ENCODE results near the gene PRR5L.
A peak's percentile ranks its signal among the peaks of the same experiment; 100 is the strongest.
"Not testable (repeated sequence)": the region's sequence is repeated elsewhere in the genome, so short reads cannot be mapped to it uniquely, and the experiment has no call there.

The PRR5L gene

DNA sequence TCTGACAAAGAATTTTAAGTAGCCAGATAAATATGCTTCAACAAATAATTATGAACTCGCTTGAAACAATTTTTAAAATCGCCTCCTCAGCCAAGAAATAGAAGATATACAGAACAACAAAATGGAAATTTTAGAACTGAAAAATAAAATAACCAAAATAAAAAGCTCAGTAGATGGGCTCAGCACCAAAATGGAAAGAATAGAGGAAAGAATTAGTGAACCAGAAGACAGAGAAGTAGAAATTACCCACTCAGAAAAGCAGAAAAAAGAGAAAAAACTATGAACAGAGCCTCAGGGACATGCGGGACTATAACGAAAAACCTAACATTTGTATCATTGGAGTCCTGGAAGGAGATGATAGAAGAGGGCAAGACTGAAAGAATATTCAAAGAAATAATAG, 14.2 kb upstream of the PRR5L start:
- DNase-seq: no peak

DNA sequence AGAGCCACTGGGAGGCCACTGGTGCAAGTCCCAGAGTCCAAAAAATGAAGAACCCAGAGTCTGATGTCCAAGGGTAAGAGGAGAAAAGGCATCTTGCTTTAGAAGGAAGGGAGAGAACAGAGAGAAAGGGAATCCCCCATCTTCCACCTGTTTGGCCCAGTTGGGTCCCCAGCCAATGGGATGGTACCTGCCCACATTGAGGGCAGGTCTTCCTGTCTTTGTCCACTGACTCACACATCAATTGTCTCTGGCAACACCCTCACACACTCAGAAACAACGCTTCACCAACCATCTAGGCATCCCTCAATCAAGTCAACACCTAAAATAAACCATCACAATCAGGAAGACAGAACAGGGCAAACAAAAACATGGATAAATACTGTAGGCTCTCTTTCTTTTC, 13.2 kb upstream of the PRR5L start:
- DNase-seq: no peak

DNA sequence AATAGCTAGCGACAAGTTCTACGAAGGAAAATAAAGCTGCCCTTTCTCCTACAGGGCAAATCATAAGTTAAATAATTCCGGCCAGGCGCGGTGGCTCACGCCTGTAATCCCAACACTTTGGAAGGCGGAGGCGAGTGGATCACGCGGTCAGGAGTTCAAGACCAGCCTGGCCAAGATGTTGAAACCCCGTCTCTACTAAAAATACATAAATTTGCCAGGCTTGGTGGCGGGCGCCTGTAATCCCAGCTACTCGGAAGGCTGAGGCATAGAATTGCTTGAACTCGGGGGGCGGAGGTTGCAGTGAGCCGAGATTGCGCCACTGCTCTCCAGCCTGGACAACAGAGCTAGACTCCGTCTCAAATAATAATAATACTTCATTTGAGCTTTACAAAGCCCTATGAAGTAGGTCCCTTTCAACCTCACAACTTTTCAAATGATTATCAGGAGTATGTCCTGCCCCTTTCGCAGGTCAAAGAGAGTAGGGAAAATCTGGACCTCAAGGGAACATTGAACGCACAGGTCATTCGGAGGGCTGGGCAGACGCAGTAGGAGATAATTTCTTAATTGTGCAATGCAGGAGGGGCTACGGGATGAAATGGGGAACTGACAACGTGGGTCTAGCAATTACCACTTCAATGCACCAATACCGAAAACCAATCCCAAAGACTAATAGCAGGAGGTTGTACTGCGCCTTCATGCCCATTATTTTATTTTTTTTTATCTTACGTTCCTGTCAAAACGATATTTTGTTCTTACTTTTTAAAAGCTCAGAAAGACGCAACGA, 7.5 kb upstream of the PRR5L start:
- DNase-seq: no peak

DNA sequence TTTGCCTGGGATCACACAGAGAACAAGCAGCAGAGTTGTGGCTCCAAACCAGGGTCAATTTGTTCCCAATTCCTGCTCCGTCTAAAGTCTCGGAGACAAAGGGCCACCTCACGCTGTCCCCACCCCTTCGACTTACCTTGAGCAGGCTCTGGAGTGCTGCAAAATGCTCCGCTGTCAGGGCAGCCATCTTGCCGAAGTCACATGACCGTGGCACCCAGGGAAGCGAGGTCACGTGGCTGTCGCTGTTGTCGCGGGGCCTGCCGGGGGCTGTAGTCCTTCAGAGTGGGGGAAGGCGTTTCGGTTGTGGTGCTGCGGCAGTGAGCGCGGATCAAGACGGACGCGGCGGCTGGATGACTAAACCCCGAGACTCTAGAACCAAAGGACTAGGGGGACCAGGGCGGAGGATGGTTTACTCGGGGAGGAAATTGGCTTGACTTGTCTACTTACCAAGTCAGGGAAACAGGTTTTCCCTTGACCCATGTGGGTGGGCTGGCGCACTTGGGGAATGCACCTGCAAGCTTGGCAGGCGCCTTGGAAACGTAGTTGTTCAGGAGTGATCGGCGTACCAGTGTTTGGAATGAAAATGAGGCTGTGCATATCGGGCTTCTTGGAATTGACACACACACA, 6.7 kb upstream of the PRR5L start, which contains the start of gene COMMD9:
Gene COMMD9 (minus strand): TSS at position 199 of the 627 bp plus-strand sequence. CDS start 12 bp downstream, at position 187.
- peak; percentile 95 for DNase-seq

DNA sequence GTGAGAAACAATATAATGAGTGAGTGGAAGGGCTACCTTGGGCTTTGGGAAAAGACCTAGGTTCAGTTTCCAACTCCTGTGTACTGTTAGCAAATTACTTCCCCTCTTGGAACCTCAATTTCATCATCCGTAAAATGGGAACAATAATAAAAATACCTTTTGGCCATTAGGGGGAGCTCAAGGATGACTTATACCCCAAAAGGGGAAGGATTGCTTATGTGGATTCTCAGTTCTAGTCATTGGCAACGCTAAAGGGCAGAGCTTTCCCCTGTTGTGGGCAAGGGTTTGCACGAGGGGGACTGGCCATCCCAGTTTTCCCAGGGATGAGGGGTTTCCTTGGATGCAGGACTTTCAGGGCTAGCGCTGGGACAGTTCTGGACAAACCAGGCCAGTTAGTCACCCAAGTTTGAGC, 3.8 kb upstream of the PRR5L start:
- DNase-seq: no peak

DNA sequence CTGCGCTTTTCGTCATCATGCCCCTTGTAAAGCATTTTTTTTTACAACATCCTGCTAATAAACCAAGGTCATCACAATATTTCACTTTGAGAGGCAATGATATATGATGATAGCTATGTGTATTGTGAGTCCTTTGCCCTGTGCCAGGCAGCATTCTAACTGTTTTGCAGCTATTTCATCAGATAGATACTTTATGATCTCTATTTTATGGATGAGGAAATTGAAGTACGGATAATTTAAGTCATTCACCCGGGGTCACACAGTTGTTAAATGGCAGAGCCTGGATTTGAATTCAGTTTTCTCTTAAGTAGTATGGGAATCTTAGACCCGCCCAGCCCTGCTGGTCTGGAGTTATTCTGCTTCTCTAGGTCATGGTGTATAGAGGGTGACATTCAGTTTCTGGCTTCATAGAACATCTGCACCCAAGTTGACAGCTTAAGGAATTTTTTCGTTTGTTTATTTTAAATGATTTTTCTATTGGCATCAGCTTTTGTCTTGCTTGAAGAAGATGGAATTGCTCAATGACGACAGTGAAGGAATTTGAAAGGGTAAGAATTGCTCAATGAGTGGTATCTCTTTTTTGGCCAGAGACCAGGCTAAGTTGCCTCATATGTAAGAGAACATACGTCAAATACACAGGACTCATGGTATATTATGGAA, 926 bp downstream of the PRR5L start:
- no peak for DNase-seq

DNA sequence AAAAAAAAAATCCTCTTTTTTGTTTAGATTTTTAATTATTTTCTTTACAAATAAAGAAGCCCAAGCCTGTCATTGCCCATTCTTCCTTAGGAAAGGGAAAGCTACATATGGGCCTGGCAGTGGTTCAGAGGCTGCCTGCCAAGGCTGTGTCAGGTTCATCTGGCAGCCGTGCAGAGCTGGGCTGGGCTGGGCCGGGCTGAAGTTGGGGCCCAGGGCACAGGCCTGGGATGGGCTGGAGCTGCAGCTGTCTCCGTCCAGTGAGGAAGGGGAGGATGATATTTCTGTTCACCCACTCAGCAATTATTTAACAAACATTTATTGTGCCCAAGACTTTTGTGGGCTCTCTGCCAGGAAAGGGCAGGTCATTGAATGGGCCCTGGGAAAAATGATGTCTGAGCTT, 4.6 kb downstream of the PRR5L start:
- DNase-seq: no peak

DNA sequence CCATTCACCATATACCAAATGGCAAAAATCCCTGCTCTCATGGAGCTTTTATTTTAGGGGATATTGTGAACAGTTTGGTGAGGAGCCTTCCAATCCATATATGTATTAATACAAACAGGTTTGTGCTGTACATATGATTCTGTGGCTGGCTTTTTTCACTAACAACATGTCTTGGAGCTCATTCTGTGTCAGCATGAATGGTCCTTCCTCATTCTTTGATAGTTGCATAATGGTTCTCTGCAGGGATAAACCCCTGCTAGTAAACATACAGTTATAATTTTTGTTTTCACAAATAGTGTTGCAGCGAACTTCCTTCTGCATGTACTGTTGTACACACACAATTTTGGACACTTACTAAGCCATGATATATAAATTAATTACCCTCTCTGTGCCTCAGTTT, 8.3 kb downstream of the PRR5L start:
- no peak for DNase-seq

DNA sequence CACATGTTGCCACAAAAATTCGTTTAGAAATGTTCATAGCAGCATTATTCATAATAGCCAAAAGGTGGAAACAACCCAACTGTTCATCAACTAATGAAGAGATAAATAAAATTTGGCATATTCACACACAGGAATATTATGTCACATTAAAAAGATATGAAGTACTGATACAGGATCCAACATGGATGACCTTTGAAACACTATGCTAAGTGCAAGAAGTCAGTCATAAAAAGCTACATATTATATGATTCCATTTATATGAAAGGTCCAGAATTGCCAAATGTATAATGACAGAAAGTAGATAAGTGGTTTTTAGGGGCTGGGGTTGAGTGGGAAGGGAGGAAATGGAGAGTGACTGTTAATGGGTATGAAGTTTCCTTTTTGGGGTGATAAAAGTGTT, 9.0 kb downstream of the PRR5L start:
- no peak for DNase-seq

DNA sequence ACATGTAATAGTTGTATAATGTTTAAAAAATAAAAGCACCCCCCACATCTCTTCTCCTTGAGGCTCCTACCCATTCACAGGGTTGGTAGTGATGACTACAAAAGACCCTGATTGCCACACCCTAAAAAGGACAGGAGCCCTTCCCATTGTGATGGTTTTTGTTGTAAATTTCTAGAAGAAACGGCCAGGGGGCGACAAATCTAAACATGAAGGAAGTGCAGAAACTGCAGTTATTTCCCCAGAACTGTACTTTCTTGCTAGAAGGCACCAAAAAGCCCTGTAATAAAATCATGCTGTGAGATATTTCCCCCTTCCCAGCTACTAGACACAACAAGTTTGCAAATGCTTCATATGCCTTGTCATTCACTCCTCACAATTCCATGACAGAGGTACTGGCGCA, 10.8 kb downstream of the PRR5L start:
- DNase-seq: no peak

DNA sequence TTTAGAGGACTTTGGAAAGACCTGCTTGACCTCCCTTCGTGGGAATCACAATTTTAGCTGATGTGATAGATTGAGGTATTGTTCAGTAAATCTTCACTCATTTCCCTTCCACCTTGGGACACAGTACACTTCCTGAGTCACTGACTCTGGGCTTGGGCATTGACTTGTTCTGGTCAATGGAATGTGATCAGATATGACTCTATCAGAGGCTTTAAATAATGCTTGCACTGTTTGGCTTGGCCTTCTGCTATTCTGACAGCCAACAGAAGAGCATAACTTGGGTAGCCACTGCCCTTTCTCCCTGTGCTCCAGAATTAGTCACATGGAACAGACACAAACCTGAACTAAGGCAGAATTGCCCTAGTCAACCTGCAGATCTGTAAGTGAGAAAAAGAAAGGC, 12.5 kb downstream of the PRR5L start:
- no peak for DNase-seq

DNA sequence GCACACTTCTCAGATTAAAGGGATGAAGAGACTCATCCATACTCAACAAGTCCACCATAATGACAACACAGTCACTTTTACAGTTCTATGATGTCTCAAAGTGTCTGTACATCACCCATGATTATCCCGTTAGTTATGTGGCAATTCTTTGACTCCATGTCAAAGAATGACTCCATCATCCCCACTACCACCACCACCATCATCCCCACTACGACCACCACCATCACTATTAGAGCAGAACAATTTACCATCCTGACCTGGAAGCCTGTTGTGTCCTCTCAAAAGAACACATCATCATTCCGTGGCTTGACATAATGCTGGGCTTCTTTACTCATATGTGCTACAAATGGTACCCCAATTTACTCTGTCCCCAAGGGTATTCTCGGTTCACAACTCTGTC, 13.7 kb downstream of the PRR5L start:
- DNase-seq: no peak

DNA sequence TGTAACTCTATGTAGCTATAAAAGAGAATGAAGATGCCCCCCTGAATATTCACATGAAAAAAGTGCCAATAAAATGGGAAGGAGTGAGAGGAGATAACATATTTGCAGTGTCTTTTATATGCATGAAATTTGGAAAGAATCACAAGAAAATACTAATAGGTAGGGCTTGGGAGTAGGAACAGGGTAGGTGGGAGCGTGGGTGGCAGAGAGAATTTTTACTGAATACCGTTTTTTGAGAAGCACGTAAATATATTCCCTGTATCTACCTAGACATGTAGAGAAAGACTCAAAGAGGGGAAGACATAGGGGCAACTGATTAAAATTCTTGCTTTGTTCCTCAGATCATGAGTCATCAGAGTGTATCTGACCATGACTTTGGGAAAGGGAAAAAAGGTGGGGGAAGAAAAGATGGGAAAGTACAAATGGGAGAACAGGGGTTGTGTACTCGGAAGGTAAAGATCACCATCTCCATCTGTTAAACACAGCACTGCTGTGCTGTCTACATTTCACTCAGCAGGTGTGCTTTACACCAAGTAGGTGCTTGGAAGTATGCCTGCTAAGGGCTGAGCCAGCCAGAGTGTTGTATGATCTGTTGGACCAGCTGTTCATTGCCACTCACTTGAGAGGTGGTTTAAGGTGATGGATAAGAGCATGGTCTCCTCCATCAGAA, 16.0 kb downstream of the PRR5L start:
- no peak for DNase-seq

DNA sequence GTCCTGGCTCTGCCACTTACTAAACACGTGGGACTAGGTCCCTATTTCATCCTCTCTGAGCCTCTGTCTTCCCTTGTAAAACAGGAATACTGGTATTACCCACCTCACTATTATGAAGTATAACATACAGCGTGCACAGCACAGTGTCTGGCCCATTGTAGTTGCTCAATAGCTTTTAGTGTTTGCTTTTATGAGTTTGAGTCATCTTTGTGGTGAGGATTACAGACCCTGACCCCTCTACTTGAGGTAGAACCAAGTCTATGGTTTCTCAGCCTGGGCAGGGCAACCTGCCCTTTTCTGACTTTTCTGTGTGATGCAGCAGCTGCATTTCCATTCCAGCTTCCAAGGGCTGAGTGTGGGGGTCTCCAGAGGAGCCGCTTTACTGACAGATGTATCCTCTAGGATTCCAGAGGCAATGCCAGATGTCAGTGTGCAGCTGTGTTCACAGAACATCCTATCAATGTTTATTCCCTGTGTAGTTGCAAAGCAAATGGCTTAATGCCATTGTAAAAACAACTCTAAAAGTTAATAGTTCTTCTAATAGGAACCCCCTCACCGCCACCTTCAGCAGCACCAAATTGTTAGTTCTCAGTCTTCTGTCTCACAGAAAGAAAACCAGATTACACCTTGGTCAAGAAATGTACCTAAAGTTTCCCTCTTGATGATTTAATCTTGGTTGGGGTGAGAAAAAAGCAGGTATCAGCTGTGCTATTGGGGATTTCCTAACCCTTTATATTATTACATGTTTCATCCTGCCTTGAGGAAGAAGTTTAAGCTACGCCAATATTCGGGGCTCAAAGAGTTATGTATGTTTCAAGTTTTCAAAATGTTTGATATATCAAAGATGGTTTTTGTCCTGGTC, 16.8 kb downstream of the PRR5L start:
- DNase-seq: no peak

DNA sequence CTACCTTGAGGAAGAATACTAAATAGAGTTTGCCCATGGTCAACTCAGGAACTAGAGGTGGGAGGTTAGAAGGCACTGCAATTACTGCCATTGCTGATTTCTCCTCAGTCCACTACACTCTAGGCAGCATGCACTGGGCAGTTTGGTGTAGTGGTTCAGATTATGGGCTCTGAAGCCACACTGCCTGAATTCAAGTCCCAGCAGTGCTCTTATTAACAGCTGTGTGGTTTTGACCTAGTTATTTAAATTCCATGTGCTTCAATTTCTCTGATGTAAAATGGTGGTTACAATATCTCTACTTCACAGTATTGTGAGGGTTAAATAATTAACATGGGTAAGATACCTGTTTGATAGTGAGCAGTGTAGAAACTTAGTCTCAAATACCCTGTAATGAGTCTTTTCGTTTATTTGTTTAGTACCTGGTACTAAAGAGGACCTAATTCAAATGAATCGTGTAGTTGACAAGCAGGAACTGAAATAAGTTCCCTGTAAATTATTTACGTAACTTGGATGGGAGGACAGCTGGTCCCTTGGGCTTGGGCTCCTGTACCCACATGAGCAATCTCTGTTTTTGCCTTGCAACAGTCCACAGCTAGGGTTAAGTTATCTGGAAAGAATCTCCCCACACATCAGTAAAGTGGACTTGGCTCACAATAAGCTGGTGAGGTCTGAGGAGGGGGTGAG, 17.8 kb downstream of the PRR5L start:
- DNase-seq: no peak

DNA sequence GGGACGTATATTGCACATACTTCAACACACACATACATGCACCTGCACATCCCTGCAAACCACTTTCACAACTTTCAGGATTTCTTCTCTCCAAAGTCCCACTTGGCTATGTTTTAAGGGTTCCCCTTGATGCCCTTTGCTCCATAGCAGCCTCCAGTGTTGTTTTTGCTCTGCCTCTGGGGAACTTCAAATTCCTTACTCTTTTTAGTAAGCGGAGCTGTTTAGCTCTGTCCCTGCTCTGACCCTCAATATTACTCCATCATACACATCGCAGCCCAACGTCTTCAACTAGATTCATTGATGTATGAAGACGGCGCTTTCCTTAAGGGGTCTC, 18.3 kb downstream of the PRR5L start:
- DNase-seq: no peak

DNA sequence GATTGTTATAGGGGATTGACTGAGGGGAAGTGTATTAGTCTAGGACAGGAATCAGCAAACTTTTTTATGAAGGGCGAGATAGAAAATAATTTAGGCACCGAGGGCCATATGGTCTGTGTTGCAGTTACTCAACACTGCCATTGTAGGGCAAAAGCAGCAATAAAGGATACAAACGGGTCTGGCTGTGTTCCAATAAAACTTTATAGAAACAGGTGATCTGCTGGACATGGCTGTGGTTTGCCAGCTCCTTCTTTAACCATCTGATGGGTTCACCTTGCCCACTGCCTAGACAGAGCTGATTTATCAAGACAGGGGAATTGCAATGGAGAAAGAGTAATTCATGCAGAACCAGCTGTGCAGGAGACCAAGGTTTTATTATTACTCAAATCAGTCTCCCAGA, 20.0 kb downstream of the PRR5L start:
- DNase-seq: no peak

DNA sequence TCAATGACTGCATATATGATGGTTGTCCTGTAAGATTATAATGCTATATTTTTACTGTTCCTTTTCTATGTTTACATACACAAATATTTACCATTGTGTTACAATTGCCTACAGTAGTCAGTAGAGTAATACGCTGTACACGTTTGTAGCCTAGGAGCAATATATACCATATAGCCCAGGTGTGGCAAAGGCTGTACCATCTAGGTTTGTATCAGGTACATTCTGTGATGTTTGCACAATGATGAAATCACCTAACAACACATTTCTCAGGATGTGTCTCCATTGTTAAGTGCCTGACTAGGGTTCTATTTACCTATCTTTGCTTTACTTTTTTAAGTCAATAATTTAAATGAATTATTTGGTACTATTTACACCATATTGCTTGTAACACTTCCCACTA, 21.9 kb downstream of the PRR5L start:
- no peak for DNase-seq

DNA sequence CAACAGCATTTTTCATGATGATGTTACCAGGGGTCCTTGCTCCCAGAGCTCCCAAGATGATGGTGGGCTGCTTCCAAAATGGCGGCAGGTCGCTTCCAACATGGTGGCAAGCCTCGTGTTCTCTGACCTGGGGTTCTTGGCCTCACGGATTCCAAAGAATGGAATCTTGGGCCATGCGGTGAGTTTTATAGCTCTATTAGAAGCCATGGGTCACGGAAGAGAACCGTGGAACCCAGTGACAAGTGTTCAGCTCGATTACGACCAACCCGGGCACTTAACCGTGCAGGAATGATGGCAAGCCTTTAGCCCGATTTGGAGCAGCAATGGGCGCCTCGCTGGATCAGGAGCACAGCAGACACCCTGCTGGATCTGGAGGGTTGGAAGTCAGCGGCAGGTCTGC, 28.9 kb downstream of the PRR5L start:
- not testable (repeated sequence) for DNase-seq

DNA sequence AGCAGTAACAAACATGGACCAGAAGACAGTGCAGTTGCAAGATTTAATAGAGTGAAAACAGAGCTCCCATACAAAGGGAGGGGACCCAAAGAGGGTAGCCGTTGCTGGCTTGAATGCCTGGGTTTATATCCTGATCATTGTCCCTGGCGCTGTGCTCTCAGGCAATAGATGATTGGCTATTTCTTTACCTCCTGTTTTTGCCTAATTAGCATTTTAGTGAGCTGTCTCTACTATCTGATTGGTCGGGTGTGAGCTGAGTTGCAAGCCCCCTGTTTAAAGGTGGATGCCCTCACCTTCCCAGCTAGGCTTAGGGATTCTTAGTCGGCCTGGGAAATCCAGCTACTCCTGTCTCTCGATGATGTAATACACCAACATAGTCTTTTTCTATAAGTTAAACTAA, 29.3 kb downstream of the PRR5L start:
- DNase-seq: not testable (repeated sequence)

DNA sequence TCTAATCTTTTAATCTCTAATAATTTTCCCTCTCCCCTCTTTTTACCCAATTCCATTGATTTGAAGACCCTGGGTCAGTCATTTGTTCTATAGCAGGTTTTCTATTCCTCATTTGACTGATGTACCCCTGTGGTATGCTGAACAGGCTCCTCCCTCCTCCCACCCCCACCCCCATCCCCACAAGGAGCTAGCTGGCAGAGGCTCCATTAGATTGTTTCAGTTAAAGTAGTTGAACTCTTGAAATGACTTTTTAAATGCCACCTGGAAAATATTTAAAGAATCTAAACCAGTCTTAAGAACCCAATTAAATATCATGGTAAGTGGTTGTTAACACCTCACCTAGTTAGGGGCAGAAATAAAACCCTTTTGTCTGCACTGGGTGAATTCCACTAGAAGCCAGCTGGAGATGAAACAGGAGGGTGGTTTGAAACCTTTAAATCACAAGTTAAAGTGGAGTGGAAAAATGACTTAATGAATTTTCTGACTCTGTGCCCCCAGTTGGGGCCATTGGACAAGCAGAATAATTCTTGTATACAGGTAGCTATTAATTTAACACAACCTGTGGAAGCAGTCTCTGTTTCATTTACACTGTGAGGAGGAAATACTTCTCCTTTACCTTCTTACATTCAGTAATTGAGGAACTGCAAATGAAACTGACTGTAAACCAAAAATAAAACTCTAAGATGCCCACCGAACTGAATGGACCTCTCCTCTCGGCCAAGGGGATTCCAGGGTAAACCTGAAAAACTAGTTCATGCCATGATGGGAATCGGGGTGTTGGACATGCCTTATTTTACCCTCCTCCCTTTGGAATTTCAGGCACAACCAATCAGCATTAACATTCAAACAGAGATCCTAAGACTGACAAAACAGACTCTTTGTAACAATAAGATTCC, 30.7 kb downstream of the PRR5L start:
- DNase-seq: no peak
